NCI-H226 (cell line): Measurements from ENCODE around the gene LDLRAD4.

Source experiments
- DNase-seq: peaks from one replicate; pipeline ENCODE4 v3.0.0-alpha.2; 2015

LDLRAD4 gene

GRCh38 chr18:13289481-13290205 lies 71.1 kb downstream of the LDLRAD4 start:
- no peak for DNase-seq

- no peak for DNase-seq
Measured at GRCh38 chr18:13290856-13291271, 72.3 kb downstream of the LDLRAD4 start.

GRCh38 chr18:13291299-13291698 lies 72.7 kb downstream of the LDLRAD4 start:
- DNase-seq = no peak

GRCh38 chr18:13291745-13292447 lies 73.3 kb downstream of the LDLRAD4 start:
- no peak for DNase-seq

GRCh38 chr18:13292736-13293135 lies 74.2 kb downstream of the LDLRAD4 start:
- no peak for DNase-seq

GRCh38 chr18:13294309-13294708 lies 75.7 kb downstream of the LDLRAD4 start:
- no peak for DNase-seq

- DNase-seq = no peak
Measured at GRCh38 chr18:13295894-13296293, 77.3 kb downstream of the LDLRAD4 start.

- no peak for DNase-seq
Measured at GRCh38 chr18:13296867-13297574, 78.5 kb downstream of the LDLRAD4 start.

GRCh38 chr18:13298262-13298661 lies 79.7 kb downstream of the LDLRAD4 start:
- DNase-seq = no peak

- DNase-seq = no peak
Measured at GRCh38 chr18:13300029-13300428, 81.5 kb downstream of the LDLRAD4 start.

- no peak for DNase-seq
Measured at GRCh38 chr18:13300796-13301195, 82.2 kb downstream of the LDLRAD4 start.

GRCh38 chr18:13302040-13302439 lies 83.5 kb downstream of the LDLRAD4 start:
- no peak for DNase-seq

- DNase-seq = no peak
Measured at GRCh38 chr18:13302457-13303225, 84.1 kb downstream of the LDLRAD4 start.

GRCh38 chr18:13303756-13304364 lies 85.3 kb downstream of the LDLRAD4 start:
- DNase-seq = no peak

GRCh38 chr18:13305301-13305700 lies 86.7 kb downstream of the LDLRAD4 start:
- DNase-seq = no peak

- no peak for DNase-seq
Measured at GRCh38 chr18:13306583-13306982, 88.0 kb downstream of the LDLRAD4 start.

GRCh38 chr18:13308369-13308768 lies 89.8 kb downstream of the LDLRAD4 start:
- no peak for DNase-seq

GRCh38 chr18:13309031-13309747 lies 90.6 kb downstream of the LDLRAD4 start:
- no peak for DNase-seq

- no peak for DNase-seq
Measured at GRCh38 chr18:13309748-13310670, 91.4 kb downstream of the LDLRAD4 start.

GRCh38 chr18:13311193-13311592 lies 92.6 kb downstream of the LDLRAD4 start:
- DNase-seq = no peak

GRCh38 chr18:13312515-13312914 lies 94.0 kb downstream of the LDLRAD4 start:
- DNase-seq = no peak
